NCI-H1417 treated with DMSO at 0.1 percent for 48 hours (cell line): ENCODE results near the gene BLMH.
"Not testable (repeated sequence)": the region's sequence is repeated elsewhere in the genome, so short reads cannot be mapped to it uniquely, and the experiment has no call there.

ENCODE experiments used
- DNase-seq: peaks from one replicate; lab custom pipeline; 2025; lab: John Stamatoyannopoulos, UW

BLMH gene

DNA sequence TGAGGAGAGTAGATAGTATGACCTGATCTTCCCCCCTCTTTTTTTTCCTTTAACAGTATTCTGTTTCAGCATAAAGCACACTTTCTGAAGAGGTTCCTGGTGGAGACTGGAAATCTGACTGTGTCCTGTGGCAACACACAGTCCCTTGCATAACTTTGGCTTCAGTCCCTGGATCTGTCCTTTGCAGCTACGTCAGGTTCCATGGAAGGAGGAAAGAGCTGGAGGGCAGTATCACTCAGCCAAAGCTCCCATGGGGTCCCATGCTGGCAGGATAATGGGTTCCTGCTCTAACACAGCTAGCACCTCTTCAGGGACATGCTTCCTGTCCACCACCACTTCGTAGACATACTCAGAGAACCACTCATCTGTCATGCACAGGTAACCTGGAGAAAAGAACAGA is 43.0 kb downstream of the BLMH start:
- no peak for DNase-seq

DNA sequence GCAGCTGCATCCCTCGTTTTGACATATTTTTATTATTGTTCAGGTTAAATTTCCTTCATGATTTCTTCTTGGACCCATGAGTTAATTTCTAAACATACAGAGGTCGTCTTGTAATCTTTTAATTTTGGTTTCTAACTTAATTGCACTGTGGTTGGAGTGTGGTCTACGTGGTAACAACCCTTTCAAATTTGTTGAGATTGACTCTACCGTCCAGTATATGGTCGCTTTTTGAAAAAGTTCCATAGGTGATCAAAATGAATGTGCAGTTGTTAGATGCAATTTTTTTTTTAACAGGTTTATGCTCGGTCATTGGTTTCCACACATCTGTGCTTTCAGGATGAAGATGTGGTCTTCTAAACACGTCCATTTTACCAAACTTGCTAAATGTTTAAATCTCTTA is 45.3 kb downstream of the BLMH start:
- no peak for DNase-seq

DNA sequence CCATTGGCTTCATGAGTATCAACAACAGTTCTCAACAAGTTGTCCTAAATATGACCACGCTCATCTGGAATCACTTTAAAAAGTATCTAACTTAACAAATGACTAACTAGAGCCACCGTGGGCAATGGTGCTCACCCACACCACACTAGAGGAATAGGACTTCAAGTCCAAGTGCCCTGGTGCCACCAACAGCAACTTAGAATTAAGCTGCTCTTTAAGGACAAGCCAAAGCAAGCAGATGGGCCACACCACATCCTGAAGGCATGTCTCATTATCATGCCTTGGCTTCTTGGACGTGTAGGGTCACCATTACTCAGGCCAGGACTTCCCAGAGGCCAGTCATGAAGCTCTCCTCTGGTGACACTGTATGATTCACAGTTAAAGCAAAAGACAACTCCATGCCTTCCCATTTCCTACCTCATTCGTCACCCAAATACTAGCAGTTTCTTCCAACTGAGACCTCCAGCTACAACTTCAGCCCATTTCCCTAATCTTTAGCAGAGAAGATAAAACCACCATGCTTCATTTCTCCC is 46.8 kb downstream of the BLMH start:
- DNase-seq: no peak

DNA sequence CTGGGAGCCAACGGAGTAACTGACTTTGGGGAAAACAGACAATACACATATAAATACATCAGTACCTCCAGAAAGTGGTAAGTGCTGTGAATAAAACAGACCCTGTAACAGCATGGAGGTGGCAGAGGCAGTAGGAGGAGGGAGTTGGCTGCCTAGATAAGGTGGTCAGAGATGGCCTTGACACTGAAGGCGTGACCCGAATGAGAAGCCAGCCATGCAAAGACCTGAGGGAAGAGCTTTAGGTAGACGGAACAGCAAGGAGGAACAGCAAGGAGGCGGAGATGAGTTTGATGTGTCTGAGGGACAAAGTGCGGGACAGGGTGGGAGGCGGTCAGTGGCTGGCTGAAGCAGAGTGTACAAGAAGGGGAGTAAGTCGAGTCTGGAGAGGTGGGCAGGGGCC is 48.2 kb downstream of the BLMH start:
- DNase-seq: no peak

DNA sequence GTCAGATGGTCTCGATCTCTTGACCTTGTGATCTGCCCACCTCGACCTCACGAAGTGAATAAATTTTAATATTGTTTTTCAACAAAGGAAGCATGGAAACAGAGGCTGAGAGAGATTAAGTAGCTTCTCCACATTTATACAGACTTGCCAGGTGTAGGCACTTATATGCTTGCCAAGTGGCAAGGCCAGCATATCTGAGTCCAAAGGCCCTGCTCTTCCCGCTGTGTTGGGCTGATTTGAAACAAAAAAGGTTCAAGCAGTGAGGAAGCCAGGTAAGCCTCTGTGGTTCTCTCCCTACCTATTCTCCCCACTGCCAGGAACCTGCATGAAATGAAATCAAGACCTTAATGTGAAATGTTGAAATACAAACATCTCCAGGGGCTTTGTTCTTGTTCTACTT is 48.7 kb downstream of the BLMH start:
- DNase-seq: no peak

DNA sequence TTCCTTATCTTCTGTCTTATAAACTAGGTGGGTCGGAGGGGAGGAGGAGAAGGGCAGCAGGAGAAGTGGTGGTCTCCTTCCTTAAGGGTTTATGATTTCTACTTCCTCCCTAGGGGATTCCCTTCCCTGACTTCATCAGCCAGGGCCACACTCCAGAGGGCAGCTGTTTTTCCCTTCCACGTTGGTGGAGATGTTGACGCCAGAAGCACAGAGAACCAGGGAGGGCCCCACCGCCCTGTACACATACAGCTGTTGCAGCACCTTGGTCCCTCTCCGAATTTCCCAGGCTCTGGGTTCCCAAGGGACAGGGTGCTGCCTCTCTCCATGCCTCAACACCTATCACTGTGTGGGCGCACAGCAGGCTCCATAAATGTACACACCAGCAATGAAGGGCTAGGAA is 50.7 kb downstream of the BLMH start:
- DNase-seq: no peak

DNA sequence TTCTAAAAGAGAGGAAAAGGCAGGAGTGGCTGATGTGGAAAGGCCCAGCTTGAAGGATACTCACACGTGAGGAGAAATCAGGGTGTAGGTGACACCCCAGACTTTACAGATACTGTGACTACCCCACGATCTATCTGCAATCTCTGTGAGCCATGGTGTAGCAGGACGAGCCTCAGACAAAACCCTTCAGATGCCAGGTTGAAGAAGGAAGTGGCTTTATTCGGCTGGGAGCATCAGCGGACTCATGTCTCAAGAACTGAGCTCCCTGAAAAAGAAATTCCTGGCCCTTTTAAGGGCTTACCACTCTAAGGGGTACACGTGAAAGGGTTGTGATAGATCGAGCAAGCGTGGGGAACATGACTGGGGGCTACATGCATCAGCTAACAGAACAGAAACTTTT is 51.6 kb downstream of the BLMH start:
- no peak for DNase-seq

DNA sequence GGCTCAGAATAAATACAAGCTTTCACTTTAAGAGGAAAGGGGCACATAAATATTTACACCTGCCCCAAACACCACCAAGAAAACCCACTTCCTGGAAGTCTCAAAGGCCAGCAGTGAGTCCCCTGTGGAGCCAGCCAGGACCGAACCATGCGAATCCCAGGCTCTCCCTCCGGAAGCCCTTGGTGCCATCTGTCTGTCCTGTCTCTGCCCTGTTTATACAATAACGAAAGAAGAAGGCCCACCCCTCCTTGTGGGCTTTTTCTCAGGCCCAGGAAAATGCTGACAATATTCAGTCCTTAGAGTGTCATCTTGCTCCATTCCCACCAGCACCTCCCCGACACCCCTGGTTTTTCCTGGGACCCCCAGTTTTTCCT is 52.7 kb downstream of the BLMH start:
- no peak for DNase-seq

DNA sequence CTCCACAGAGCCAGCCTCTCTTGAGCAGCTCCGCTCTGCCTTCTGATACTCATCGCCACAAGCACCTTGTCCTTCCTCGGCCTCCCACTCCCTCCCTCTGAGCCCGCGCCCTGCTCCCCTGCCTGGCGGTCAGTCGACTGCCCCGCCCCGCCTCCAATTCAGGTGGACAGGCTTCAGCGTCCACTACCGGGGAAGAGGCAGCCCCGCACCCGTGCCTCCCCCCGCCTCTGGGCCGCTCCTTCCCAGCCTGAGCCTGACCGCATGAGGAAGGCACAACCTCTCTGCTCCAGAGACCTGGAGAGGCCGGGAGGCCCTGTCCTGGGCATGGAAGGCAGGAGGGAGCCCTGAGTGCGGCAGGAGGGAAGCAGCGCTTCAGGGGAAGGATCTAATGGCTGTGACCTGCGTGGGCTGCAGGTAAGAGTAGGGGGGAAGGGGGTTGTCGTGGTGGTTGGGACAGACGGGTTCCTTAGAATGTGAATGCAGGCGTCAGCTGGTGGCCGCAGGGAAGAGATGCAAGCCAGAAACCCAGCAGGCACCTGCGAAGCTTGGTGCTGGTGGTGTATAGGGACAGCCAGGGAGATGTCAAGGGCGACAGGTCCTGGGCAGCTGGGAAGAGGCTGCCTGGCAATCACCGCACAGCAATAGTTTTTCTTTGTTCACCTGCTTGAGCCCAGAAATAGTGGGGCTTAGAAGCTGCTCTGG is 53.2 kb downstream of the BLMH start:
- no peak for DNase-seq

DNA sequence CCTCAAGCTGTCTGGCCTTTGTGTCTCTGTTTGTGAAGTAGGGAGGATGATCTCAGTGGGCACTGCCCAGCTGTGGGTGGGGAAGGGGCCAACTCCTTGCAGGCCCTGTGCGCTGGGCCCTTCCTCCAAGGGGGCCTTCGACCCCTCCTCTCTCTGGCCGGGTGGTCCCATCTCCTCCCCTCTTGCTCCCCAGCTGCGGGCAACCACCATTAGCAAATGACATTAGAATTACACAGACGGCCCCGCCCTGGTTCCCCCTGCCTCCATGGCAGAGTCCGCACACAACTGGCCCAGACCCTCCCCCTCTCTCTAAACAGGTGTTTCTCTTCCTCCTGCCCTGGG is 53.8 kb downstream of the BLMH start:
- DNase-seq: no peak

DNA sequence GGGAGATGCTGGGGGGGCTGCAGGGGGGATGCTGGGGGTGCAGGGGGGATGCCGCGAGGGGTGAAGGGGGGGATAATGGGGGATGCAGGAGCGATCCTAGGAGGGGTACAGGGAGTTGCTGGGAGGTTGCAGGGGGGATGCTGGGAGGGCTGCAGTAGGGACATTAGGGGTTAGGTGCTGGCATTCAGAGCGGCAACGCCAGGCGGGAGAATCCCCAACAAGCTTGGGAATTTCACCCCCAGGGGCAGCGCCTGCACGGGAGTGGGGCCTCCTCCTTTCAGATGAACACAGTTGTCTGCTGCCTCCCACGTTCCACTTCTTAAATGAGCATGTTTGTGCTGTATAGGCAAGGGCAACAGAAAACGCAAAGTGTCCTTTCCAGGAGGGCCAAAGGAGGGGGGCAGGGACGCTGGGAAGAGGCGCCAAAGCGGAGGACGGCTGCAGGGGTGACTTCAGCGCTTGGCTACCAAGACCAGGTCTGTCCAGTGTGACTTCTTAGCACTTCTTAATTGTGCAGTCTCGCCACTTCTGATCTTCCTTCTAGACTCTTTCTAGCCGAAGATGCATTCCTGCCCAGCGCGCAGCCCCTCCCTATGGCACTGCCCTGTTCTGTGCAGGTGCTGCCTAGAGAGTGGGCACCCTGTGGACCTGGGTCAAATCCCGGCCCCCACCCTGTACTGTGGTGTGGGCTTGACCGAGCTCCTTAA is 54.3 kb downstream of the BLMH start:
- DNase-seq: no peak

DNA sequence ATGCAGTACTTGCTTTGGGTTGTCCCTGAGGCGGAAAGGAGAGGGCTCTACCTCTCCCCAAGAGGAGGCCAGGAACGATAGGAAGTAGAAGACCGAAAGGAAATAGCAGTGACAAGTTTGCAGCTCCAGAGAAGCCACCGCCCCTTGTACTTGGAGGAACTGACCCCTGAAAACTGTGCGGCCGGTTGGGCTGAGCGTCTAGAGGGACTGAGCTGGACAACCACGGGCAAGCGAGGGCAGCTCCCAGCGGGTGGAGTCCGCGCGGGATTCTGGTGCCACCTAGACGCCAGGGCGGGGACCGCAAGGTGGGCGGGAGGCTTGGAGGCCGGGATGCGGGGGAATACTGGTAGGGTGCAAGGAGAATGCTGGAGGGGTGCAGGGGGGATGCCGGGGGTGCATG is 55.0 kb downstream of the BLMH start:
- DNase-seq: no peak

DNA sequence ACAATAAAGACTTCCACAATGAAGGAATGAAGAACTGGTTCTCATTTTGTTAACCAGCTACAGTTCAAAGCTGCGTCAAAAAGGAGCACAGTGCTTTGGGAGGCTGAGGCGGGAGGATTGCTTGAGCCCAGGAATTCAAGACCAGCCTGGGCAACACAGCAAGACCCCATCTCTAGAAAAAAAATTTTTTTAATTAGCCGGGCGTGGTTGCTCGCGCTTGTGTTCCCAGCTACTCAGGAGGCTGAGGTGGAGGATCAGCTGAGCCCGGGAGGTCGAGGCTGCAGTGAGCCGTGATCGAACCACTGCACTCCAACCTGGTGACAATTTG is 55.5 kb downstream of the BLMH start:
- no peak for DNase-seq

DNA sequence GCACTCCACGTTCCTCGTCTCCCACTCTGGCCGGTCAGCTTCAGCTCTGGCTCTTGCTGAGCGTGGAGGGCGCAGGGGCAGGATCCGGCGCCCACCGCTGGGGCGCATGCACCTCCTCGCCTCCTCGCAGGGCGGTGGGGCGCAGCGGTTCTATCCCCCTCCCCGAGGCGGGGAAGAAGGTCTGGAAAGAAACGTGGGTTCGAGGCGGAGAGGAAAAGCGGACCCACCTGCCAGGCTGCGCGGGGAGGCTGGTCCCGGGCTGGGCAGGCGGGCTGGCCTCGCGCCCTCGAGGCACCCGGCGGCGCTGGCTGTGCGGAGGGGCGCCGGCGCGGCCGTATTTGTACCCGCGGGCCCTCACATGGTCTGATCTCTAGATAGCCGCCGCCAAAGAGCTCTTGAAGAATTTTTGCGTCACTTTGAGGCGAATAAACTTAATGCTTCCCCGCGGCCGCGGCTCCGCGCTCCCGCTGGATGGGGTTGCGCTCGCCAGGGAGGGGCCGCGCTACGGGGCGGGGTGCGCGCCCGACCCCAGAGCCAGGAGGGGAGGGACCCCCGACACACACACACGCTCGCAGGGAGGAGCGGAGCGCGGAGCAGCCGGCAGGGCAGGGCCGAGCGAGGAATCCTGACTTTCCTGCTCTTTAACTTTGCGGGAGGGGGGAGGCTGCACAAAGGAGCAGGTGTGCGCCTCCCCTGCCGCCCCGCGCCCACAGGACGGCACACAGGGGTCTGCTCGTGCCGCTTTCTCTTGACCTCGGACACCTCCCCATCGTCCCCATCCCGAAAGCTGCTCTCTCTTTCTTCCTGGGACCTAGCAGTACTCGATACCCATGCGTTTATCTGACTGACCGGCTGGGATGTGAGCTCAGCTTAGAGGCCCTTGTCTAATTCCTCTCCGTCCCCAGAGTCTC is 56.1 kb downstream of the BLMH start, which contains the start of gene SLC6A4:
SLC6A4 (minus strand) TSS at position 312 of the 911 bp plus-strand sequence. CDS start 13,739 bp downstream, outside the sequence.
- no peak for DNase-seq

DNA sequence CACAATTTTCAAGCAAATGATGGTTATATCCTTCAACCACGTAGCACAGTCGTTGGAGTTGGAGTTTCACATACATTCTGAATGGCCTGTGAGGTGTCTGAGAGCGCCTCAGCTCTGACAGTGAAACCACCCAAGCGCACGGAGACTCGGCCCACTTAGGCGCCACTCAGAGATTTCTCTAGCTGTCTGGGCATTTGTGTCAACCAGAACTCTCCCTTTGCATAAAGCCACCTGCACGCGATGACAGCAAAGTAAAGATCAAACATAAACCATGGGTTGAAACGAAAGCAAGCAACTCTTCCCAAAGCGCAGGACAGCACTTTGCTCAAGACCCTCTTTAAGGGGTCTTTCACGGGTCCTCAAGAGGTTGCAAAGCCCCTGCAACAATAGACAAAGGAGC is 56.8 kb downstream of the BLMH start:
- no peak for DNase-seq

DNA sequence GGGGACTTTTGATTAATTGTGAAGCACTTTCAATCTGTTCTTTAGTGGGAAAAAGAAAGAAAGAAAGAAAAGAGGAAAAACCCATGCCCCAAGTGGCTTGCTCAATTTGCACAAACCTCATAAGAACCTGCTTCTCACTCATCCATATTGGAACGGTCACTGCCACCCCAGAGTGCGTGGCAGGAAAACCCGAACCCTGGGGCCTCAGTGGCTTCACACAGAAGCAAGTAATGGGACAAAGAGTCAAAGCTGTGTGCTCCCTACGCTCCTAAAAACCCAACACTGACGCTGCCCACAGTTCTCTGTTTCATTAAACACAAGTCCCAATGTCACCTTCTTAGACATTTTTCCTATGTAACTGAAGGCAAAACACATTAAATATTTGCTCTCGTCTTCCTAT is 57.4 kb downstream of the BLMH start:
- DNase-seq: no peak

DNA sequence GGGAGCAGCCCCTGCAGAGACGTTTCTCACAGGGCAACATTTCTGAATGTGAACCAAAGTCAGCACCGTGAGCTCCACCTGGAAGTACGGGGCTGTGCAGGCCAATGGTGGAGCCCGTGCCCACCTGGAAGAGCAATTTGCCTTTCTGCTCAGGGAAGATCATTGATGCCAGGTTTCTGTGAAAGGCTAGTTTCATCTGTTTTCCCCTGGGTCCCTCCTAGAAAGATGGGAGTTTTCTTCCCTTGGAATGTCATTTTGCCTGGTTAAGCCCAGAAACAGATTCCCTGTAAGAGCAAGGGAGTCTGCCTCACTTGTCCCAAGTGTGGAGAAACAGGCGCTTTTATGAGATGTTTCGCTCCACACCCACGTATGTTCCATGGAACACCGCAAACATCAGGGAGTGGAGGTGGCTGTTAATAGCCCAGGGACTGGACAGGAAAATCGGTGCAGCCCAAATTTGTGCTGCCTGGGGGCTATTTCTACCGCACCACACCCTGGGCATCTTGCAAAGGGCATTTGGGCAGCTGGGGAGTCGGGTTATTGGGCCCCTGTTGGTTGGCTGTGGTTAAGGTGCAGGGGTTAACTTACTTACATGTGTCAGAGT is 58.8 kb downstream of the BLMH start:
- no peak for DNase-seq

DNA sequence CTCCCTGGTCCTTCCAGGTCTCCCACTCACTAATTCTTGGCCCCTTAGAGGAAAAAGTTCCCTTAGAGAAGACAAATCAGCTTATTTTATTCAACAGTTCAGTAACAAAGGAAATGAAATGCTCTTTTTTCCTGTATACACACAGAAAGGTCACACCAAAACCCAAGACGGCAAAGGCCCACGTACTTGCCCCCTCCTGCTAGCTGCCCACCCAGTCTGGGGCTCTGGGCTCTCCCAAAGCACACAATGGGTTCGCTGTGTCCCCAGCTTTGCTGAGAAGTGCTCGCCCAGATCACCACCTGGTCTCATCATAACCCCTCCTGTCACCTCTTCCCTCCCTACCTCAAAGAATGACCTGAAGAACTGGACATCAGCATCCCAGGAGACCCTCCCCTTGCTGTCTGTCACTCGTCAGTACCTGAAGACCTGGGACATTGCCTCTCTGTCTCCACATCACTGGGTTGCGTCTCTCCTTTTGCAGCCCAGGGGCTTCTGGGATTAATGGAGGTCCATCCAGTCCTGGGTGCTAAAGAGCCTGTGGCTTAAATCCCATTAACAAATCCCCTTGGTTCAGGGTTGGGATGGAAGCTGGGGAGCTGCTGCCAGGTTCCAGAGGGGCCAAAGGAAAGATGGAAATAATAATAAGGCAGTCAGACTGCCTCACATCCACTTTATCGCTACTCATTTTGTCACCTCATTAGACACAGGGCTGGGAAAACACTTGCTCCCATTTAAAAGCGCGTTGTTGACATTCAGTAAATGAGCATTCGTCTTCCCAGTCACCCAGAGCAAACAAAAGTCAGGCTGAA is 59.5 kb downstream of the BLMH start:
- no peak for DNase-seq

DNA sequence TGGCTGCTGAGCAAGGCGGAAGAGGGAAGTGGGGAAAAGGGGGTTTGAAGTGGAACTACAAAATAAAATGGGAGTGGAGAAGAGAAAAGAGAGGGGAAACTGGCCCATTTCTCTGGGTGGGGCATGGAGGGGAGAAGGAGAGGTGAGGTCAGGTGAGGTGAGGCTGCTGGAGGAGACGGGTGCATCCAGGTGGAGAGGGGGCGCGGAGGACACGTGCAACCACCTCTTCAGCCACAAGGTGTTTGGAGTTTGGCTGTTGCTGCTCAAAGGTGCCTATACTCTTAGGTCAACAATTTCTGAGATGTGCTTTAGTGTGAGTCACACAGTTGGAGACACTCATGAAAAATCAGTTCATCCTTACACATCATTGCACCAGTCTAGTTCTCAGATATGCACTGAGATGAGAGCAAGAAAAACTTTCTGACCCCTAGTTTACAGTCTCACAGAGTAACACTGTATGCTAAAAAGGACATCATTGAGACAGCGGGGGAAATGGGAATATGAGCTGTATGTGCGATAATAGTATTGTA is 61.1 kb downstream of the BLMH start:
- DNase-seq: no peak

DNA sequence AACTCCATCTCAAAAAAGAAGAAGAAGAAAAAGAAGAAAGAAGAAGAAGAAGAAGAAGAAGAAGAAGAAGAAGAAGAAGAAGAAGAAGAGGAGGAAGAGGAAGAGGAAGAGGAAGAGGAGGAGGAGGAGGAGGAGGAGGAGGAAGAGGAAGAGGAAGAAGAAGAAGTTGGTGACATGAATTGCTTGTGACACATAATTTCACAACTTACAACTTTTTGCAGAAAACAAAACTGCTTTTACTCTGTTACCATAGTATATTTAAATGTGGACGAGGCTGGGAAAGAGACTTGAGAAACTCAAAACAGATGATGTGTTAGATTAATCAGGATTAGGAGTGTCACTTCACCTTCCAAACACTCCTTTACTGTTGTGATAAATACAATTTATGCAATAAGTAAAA is 61.7 kb downstream of the BLMH start:
- DNase-seq: not testable (repeated sequence)

DNA sequence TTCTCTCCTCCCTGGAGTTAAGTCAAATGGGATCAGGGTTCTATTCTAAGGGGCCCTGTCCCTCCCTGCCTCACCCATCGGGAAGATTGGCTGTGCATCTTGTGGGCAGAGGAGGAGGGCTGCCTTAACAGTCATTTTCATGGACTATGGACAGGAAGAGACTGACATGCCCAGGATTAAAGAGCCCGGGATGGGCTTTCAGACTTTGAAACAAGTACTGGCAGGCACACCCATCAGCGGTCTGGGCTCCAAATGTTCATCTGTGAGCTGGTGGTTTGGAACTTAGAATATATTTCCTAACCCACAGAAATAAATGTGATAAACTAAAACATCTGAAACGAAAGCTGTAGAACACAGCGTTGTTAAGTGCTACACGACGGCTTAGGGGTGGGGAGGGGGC is 62.7 kb downstream of the BLMH start:
- no peak for DNase-seq
